ENCODE data around the gene FAM107B. TPM values are rescaled to one million over a fixed set of nuclear protein-coding genes. Genes with fewer than 3 reads are reported as not detected.
A peak's percentile ranks its signal among the peaks of the same experiment; 100 is the strongest.

FAM107B gene
- total and polyA plus RNA-seq, 7 donors = 12.8 to 111 (median 15.0) TPM

GRCh38 chr10:14787938-14788337 lies 13.2 kb upstream of the FAM107B start:
- intact Hi-C loops (cut with DNase I) = no loop called here
- no peaks in the 10 kb centered on the region for H3K27me3 ChIP-seq
- WGBS, 2 donors = 90 to 92% methylated on average over 5 of the region's 5 CpGs
- H3K27ac ChIP-seq = no peak overlapping the region
- H3K4me3 ChIP-seq = no peak overlapping the region
- H3K4me1 ChIP-seq = no peaks in the 10 kb centered on the region
- TF ChIP-seq EP300 (IDR thresholded peaks at IDR 0.05) = no peak
- TF ChIP-seq POLR2A (IDR thresholded peaks at IDR 0.05) = no peak
- no peak for TF ChIP-seq POLR2AphosphoS5 (IDR thresholded peaks at IDR 0.05)
- no peak for TF ChIP-seq CTCF (IDR thresholded peaks at IDR 0.05)
- no peaks in the 10 kb centered on the region for H3K9me3 ChIP-seq
- H3K36me3 ChIP-seq = no peaks in the 10 kb centered on the region
- no peak for DNase-seq

- H3K4me1 ChIP-seq = peaks cover 0 to 2% (median 1%) of the 10 kb centered on the region in 4 donors
- H3K27me3 ChIP-seq = no peaks in the 10 kb centered on the region
- H3K36me3 ChIP-seq = no peaks in the 10 kb centered on the region
- TF ChIP-seq CTCF (IDR thresholded peaks at IDR 0.05) (no peak), POLR2A (IDR thresholded peaks at IDR 0.05) (no peak), EP300 (IDR thresholded peaks at IDR 0.05) (no peak), POLR2AphosphoS5 (IDR thresholded peaks at IDR 0.05) (no peak)
- H3K27ac ChIP-seq = no peak overlapping the region
- H3K9me3 ChIP-seq = no peaks in the 10 kb centered on the region
- DNase-seq = no peak
- no peak overlapping the region for H3K4me3 ChIP-seq
- 88 to 96% methylated on average over 5 of the region's 5 CpGs for WGBS, 2 donors
- intact Hi-C loops (cut with DNase I) = no loop called here
Observed at GRCh38 chr10:14784459-14785055, 9.9 kb upstream of the FAM107B start.

DNA sequence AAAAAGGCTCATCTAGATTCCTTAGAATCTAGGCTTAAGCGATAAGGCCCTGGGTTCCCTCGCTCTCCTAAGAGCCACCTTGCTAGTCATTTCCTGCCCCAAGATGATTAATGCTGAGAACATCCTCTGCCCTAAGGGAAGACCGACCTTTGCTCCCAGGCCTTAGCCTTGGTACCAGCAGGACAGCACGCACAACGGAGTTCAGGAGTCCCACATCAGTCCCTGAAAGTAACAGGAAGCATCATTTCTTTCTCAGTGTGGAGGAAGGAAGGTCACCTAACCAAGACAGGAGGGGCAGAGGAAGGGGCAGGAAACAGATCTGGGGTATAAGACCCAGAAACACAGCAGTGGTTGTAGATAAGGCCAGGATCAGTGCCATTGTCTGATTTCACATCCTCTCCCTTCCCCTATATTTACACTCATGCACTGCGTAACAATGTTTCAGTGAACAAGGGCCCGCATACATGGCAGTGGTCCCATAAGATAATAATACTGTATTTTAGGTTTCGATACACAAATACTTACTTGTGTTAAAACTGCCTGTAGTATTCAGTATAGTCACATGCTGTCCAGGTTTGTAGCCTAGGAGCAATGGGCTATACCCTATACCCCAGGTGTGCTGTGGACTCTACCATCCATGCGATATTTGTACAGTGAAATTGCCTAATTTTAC lies 8.1 kb upstream of the FAM107B start:
- no peak overlapping the region for H3K4me3 ChIP-seq
- peaks cover 0 to 16% (median 15%) of the 10 kb centered on the region in 4 donors for H3K4me1 ChIP-seq
- peak in 2 of 4 donors; percentile 42 to 61 for TF ChIP-seq POLR2AphosphoS5 (IDR thresholded peaks at IDR 0.05)
- no peak for TF ChIP-seq CTCF (IDR thresholded peaks at IDR 0.05)
- no peak overlapping the region for H3K27ac ChIP-seq
- H3K36me3 ChIP-seq = no peaks in the 10 kb centered on the region
- H3K9me3 ChIP-seq = no peaks in the 10 kb centered on the region
- no peak for DNase-seq
- intact Hi-C loops (cut with DNase I) = no loop called here
- WGBS, 2 donors = 65 to 84% methylated on average over 9 of the region's 9 CpGs
- no peaks in the 10 kb centered on the region for H3K27me3 ChIP-seq

DNA sequence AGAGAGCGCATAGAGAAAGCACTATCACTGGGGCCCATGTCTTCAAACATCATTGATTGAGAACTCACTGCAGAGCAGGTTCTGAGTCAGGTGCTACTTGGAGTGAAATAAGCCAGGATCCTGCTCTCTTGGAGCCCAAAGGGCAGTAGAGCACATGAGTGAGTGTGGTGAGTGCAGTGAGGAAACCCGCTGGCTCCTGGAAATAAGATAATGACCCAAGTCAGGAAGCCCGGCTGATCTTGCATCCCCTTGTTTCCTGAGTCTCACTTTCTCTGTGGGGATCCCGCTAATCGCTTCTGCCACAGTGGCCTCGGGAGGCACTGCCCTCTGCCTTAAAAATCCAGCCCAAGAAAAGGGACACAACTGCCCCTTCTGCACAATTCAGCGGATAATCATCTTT lies 7.1 kb upstream of the FAM107B start:
- Histone ChIP-seq H3K4me1 (peaks cover 0 to 16% (median 15%) of the 10 kb centered on the region in 4 donors), H3K27ac (no peak overlapping the region), H3K27me3 (no peaks in the 10 kb centered on the region), H3K4me3 (no peak overlapping the region), H3K9me3 (no peaks in the 10 kb centered on the region), H3K36me3 (no peaks in the 10 kb centered on the region)
- intact Hi-C loops (cut with DNase I) = no loop called here
- 70 to 93% methylated on average over 7 of the region's 7 CpGs for WGBS, 2 donors
- DNase-seq = no peak
- TF ChIP-seq POLR2A (IDR thresholded peaks at IDR 0.05) = no peak
- no peak for TF ChIP-seq POLR2AphosphoS5 (IDR thresholded peaks at IDR 0.05)
- TF ChIP-seq CTCF (IDR thresholded peaks at IDR 0.05) = no peak
- TF ChIP-seq EP300 (IDR thresholded peaks at IDR 0.05) = no peak
